ENCODE measurements around the gene HRH3. TPM values are rescaled to one million over a fixed set of nuclear protein-coding genes. Genes with fewer than 3 reads are reported as not detected.

Gene HRH3
- not detected in 2 replicates for total RNA-seq

- DNase-seq (ENCODE audit: low read depth, low spot score), result no peak
Measured at GRCh38 chr20:62219992-62220665, at the start of gene HRH3. Gene HRH3, minus strand, starts transcription at chr20:62220278. Its CDS starts 308 bp downstream, at chr20:62219970.

DNA sequence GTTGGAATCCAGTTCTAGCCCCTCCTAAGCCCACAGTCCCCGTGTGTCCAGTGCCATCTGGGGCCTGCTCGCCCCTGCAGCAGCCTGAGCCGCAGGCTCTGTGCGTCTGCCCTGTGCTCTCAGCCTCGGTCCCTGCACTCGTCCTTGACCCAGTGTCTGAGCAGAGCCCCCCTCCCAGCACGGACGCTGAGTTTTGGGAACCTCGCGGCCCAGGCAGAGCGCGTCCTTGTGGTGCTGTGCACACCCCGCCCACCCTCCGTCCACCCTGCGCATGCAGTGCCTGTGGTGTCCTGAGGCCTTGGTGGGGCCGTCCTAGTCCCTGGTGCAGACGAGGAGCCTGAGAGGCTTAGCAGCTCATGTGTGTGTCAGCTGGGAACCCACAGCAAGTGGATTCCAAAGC is 49.8 kb upstream of the HRH3 start:
- no peak for DNase-seq (ENCODE audit: low read depth, low spot score)

DNA sequence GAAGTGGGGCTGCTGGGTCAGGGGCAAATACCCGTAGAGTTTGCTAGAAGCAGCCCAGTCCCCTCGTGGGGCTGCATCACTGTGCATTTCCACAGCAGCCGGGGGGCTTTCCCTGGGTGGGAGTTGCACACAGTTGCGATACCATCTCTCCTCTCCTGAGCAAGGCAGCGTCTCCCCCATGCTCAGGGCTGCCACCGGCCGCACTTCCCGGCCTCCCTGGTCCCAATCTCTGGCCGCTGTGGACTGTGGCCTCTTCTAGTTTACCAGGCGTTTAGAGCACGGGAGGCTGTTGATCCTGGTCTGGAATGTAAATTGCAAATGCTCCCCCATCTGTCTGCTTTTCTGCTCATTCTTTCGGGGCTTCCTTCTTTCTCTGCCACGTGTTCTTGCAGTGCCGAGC is 49.3 kb upstream of the HRH3 start:
- DNase-seq (ENCODE audit: low read depth, low spot score), result no peak

DNA sequence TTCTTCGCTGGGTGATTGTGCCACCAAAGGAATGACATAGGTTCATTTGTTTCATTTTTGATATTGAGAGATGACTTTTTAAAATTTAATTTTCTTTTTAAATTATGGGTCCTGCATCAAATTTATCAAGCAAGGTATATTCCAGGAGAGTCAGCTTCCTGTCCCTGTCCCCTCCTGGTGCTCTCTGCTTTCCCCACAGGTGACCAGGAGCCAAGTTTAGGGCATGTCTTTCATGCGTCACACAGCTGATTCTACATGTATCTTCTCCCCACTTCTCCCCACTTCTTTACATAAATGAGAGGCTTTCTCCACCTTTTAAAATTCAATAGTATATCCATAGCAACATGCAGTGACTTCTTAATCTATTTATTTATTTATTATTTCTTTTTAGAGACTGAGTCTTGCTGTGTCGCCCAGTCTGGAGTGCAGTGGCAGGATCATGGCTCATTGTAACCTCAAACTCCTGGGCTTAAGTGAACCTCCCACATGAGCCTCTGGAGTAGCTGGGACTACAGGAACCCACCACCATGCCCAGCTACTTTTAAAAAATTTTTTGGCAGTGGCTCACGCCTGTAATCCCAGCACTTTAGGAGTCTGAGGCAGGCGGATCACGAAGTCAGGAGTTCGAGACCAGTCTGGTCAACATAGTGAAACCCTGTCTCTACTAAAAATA is 48.3 kb upstream of the HRH3 start:
- no peak for DNase-seq (ENCODE audit: low read depth, low spot score)

DNA sequence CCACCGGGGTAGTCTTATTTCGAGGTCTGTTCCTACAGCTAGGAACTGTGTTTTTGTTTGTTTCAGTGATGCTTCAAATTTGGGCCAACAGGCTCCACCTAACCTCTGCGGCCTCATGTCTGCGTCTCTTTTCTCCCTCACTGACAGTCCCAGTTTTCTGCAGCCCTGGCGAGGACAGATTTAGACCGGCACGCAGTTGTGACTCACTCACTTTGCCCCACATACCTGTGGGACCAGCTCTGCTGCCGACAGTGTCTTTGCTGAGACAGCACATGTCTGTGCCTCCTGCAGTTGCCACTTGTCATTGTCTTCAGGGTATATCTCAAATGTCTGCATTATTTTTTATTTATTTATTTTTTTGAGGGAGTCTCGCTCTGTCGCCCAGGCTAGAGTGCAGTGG is 47.5 kb upstream of the HRH3 start:
- DNase-seq (ENCODE audit: low read depth, low spot score), result no peak

- no peak for DNase-seq (ENCODE audit: low read depth, low spot score)
Measured at GRCh38 chr20:62266851-62267250, 46.8 kb upstream of the HRH3 start.

DNA sequence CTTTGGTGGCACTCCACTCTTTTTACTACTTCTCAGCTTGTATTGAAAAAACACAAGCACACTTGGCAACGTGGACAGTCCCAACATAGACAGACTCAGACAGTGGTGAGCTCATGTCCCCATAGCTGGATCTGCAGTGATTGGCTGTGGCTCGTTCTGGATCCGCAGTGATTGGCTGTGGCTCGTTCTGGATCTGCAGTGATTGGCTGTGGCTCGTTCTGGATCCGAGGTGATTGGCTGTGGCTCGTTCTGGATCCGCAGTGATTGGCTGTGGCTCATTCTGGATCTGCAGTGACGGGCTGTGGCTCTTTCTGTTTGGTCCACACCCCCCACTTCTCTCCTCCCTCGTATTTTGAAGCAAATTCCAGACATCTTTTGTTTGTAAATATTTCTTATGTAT is 46.3 kb upstream of the HRH3 start:
- no peak for DNase-seq (ENCODE audit: low read depth, low spot score)

DNA sequence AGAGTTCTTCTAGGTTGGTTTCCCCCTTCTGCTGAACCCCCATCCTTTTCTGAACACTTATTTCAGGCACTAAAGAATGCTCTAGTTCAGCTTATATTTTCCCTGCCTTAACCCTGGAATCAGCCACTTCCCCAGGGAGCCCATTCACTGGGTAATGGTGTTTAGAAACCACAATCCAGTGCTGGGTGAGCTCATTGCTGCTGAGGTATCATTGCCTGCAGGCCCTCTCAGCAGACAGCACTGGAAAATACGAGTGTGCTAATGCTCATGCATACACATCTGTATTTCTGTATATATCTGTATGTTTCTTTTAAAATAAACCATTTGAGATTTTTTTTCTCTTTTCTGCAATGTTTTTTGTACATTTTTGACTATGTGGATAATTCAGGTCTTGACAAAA is 45.3 kb upstream of the HRH3 start:
- DNase-seq (ENCODE audit: low read depth, low spot score), result no peak

DNA sequence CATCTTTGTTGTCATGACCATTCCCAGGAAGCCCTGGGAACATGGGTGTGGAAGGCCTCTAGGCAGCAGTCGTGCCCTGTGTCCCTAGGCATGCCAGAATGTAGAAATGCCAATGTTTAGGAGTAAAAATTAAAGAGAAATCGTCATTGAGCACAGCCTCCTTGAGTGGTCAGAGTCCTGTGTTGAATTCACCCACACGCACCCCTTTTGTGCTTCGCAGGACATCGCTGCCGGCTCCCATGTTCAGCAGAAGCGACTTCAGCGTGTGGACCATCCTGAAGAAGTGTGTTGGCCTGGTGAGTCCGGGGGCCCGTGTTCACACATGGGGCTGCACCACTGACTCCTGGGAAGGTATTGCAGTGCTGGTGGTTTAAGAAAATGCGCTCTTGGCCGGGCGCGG is 43.3 kb upstream of the HRH3 start:
- no peak for DNase-seq (ENCODE audit: low read depth, low spot score)

DNA sequence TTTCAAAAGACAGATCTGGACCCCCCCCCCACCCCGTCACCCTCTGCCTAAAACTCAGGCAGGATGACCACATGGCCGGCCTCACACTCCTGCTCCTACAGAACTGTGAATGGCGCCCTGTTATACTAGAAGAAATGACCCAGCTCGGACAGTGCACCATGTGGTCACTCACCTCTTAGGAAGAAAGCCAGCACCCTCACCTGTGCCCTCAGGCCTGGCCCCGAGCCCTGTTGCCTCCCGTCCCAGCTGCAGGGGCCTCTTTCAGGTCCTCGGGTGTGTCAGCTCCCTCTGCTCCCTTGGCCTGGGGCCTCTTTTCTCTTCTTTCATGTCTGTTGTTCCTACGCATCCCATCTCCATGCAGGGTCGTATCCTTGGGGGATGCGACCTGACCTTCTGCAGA is 42.0 kb upstream of the HRH3 start:
- no peak for DNase-seq (ENCODE audit: low read depth, low spot score)

- DNase-seq (ENCODE audit: low read depth, low spot score), result no peak
Measured at GRCh38 chr20:62259294-62259565, 39.2 kb upstream of the HRH3 start.

DNA sequence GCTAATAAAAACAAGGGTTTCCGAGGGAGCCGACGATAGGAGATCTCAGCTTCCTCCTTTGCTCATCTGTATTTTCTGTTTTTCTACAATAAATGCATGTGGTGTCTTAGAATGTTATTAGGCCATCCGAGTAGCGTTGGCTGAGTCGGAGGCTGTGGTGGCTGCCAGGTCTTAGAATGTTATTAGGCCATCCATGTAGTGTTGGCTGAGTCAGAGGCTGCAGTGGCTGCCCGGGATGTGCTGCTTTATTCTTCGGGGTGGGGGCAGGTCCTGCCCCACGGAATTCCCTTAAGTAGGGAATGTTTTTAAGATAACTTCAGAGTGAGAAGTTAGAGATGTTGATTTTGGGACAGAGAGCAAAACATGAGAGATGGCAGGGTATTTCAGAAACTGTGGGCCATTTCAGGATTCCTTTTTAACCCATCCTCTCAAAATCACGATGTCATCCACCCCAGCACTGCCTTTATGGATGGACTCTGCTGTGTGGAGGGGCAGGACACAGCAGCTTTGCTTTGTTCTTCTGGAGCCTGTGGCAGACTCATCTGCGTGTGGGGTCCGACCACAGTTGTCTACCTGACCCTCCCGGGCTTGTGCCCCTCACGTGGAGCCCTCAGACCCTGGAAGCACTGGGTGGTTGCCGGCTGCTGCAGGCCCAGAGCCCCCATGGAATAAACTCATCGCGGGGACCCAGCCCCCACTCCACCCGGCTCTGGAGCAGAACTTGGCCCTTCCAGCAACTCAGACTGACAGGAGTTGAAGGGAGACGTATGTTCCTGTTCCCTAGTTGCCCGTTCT is 38.6 kb upstream of the HRH3 start:
- no peak for DNase-seq (ENCODE audit: low read depth, low spot score)

DNA sequence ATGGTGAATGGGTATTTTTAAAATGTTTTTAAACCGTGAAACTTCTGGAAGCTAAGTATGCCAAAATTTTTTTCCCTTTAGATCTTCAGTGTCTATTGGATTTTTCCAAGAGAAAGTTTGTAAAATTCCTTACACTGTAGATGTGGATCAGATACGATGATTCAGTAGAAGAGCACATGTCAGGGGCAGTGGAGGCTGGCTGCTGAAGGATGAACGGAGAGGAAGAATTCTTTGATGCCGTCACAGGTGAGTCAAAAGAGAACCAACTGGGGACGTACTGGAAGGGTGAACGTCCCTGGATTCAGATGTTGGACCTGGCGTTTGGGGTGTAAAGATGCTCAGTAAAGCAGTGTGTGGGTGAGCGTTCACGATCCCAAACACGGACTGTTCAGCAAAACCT is 35.9 kb upstream of the HRH3 start:
- no peak for DNase-seq (ENCODE audit: low read depth, low spot score)

DNA sequence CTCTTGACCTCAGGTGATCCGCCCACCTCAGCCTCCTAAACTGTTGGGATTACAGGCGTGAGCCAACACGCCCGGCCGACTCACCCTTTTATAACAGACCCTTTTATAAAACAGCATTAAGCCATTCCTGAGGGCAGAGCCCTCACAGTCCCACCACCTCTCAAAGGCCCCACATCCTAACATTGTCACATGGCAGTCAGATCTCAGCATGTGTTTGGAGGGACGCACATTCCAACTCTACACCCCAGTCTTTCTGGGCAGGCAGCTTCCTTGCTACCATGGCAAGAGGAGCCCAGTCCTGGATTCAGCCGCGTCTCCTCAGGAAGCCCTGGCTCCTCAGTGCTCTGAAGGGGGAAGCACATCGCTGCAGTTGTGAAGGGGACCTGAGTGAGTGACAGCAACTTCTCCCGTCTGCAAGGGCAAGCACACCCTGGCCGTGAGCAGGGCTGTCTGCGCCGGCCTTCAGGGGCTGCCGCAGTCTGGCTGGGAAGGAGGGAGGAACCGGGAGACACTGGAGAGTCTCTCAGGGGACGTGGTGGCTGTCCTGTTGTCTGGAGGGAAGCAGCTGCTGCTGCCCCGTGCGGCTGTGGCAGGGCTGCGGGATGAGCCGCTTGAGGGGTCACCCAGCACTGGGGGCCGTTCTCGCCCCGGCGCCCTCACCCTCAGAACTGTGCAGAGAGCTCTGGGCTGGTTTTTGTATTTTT is 34.1 kb upstream of the HRH3 start:
- DNase-seq (ENCODE audit: low read depth, low spot score), result no peak

- no peak for DNase-seq (ENCODE audit: low read depth, low spot score)
Measured at GRCh38 chr20:62253398-62253797, 33.3 kb upstream of the HRH3 start.

DNA sequence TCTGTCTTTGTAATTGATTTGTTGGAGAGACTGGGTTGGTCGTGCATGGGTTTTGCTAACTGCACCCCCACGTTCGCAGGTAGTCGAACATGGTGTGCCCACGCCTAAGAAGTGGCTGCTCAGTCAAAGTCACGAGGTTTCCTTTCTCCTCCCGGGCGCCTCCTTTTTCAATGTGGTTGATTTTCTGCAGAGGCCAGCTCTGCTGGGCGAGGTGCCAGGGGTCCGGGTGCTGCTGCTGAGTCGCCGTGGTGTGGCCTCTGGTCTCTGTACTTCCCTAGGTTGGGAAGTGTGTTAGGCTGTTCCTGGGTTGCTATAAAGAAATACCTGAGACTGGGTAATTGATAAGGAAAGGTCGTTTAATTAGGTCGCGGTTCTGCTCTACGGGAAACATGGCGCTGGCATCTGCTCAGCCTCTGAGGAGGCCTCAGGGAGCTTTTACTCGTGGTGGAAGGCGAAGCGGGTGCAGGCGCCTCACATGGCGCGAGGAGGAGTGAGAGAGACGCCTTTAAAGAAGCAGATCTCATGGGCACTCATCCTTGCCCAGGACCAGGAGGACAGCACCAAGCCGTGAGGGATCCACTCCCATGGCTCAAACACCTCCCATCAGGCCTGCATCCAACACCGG is 32.4 kb upstream of the HRH3 start:
- no peak for DNase-seq (ENCODE audit: low read depth, low spot score)

DNA sequence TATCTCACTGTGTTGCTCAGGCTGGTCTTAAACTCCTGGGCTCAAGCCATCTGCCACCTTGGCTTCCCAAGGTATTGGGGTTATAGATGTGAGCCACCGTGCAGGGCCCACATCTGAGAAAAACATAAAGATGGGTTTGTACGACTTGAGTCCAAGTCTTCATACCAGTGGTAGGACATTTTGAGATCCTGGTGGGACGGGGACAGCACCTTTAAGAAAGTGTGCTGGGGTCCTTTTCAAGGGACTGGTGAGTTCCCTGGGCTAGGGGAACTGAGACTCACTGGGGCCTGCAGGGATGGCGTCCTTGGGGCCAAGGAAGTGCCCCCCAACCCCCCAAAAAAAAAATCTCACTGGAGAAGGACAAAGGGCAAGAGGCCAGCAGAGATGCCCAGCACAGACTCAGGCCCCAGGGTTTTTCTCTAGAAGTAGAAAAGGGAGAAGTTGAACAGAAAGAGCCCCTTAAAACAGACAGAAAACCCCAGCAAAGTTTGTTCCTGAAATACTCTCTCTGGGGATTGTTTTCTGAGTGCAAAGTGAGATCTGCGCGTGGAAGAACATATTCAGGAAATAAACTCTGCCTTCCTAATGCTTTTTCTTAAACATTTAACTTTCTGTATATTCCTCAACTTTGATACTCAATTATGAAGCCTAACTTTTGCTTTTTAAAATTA is 28.9 kb upstream of the HRH3 start:
- no peak for DNase-seq (ENCODE audit: low read depth, low spot score)

- no peak for DNase-seq (ENCODE audit: low read depth, low spot score)
Measured at GRCh38 chr20:62246872-62247652, 27.0 kb upstream of the HRH3 start.

DNA sequence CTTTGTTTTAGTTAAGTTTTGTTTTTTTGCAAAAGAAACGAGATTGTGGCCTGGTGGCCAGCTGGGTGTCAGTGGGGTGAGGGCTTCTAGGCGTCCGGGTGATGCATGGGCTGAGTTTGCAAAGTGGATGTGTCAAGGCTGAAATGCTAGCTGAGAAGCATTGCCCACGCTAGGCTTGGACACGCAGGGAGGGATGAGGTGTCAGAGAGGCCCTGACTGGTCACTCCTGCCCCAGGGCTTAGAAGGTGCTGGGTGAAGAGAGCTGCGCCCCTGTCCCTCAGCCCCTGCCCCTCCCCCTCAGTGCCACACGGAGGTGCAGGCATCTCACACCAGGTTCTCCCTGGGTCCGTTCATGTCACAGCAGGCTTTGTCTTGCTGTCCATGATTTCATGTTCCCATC is 26.4 kb upstream of the HRH3 start:
- DNase-seq (ENCODE audit: low read depth, low spot score), result no peak

DNA sequence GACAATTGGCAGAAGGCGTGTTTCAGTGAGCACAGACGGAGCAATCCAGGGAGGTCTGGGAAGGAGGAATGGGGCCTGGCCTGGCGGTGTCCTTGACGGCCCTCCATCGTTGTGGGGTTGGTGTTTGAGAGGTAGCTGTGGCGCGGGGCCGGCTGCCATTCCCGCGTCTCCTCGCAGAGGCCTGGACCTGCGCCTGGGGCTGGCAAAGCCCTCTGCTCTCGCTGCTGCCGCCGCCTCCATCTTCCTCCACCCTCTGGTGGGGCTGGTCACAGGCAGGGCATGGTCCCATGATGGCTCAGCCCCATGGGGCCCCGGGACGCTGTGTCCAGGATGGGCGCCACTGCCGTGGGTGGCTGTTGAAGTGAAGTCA is 25.8 kb upstream of the HRH3 start:
- no peak for DNase-seq (ENCODE audit: low read depth, low spot score)

Data from pulmonary artery endothelial cell (primary cell).